ENCODE results near the gene CD74.

DNA sequence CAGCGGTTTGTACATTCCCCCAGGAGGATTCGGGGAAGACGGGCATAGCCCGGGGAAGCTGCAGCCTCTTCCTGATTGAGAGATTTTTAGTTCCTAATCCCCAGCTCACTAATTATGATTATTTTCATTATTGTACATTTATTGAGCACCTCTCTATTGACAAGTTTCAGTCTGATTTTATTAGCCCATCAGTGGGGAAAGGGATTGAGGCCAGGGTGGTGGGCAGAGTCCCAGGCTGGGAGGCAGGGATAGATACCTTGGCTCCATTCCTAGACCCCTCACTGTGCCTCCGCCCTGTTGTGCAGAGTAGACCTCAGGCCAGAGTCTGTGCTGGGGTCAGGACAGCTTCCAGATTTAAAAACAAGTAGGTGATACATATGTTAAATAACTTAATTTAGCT is 28.0 kb downstream of the CD74 start:
- TF ChIP-seq EZH2 (IDR thresholded peaks at IDR 0.05; ENCODE audit: low read length, unreplicated experiment) (no peak), CTCF (conservative IDR thresholded peaks at IDR 0.05; ENCODE audit: low read depth, low read length) (no peak)

Data from PC-3 (cell line).